ENCODE data around the gene IGFBP6.

- TF ChIP-seq GTF2F1 (IDR thresholded peaks at IDR 0.05; ENCODE audit: low read depth, low read length): no peak
- no peak for TF ChIP-seq ETV5 (CRISPR knock-in tag; IDR thresholded peaks at IDR 0.05; ENCODE audit: low read depth)
- TF ChIP-seq POLR2AphosphoS5 (IDR thresholded peaks at IDR 0.05; ENCODE audit: control insufficient read depth, insufficient read depth, low read depth, low read length): no peak
- no peak for TF ChIP-seq SETDB1 (IDR thresholded peaks at IDR 0.05; ENCODE audit: low read length)
- TF ChIP-seq HNRNPK (IDR thresholded peaks at IDR 0.05; ENCODE audit: low read depth, low read length, poor library complexity, severe bottlenecking): no peak
- no peak for TF ChIP-seq USF2 (CRISPR knock-in tag; IDR thresholded peaks at IDR 0.05)
- no peak for TF ChIP-seq BRF2 (IDR thresholded peaks at IDR 0.05; ENCODE audit: borderline replicate concordance, insufficient read depth, insufficient read length)
- no peak for TF ChIP-seq REST (IDR thresholded peaks at IDR 0.05; ENCODE audit: borderline replicate concordance)
- TF ChIP-seq REST (CRISPR knock-in tag; IDR thresholded peaks at IDR 0.05; ENCODE audit: low read depth): no peak
- no peak for TF ChIP-seq HEY1 (CRISPR knock-in tag; IDR thresholded peaks at IDR 0.05; ENCODE audit: borderline replicate concordance)
- TF ChIP-seq ZNF23 (CRISPR knock-in tag; IDR thresholded peaks at IDR 0.05): no peak
- no peak for TF ChIP-seq EZH2 (IDR thresholded peaks at IDR 0.05; ENCODE audit: borderline replicate concordance, low read depth, low read length)
- no peak for TF ChIP-seq CBX2 (IDR thresholded peaks at IDR 0.05; ENCODE audit: insufficient read depth, low read length, poor library complexity, severe bottlenecking)
- no peak for TF ChIP-seq ZBTB49 (CRISPR knock-in tag; IDR thresholded peaks at IDR 0.05; ENCODE audit: borderline replicate concordance)
- TF ChIP-seq TOE1 (IDR thresholded peaks at IDR 0.05; ENCODE audit: borderline replicate concordance): no peak
- TF ChIP-seq TOE1 (CRISPR knock-in tag; IDR thresholded peaks at IDR 0.05; ENCODE audit: borderline replicate concordance, low read depth): no peak
Observed at GRCh38 chr12:53131844-53132243, 34.4 kb downstream of the IGFBP6 start.
